Erythroblast (primary cell): ENCODE results near the gene ME3.

ENCODE experiments used
- GATA1 ChIP-seq: IDR thresholded peaks from 2 replicates; pipeline ENCODE4 v1.6.1; 2011; ENCODE audit warnings: low read depth, mild to moderate bottlenecking, control low read depth, low read length, moderate library complexity
- POLR2A ChIP-seq: IDR thresholded peaks from 2 replicates; pipeline ENCODE4 v1.6.1; 2011; ENCODE audit warnings: mild to moderate bottlenecking, low read length

- TF ChIP-seq POLR2A = no peak
- TF ChIP-seq GATA1 = no peak
Observed at GRCh38 chr11:86469491-86470388, 202.7 kb downstream of the ME3 start.
